SK-N-SH (cell line): ENCODE results near the gene JAG1. TPM values are rescaled to one million over a fixed set of nuclear protein-coding genes. Genes with fewer than 3 reads are reported as not detected.

Experiments
- CTCF ChIA-PET: fragments of 300-600, 350-600 bp; formaldehyde crosslinking; extraction: SDS; loops from one replicate; lab custom pipeline; 2021; lab: Yijun Ruan, JAX
- POLR2A ChIA-PET: fragments of 350-600 bp; sonication (Branson Sonifier 250); formaldehyde crosslinking; extraction: SDS; loops from one replicate; lab custom pipeline; 2020; ENCODE audit warnings: antibody characterized with exemption, inconsistent platforms; lab: Yijun Ruan, JAX
- DNase-seq: peaks from one replicate; pipeline ENCODE4 v3.0.0; 2012
- H2AFZ ChIP-seq: fragments of 200-600 bp; sonication (generic); 2 replicates; pipeline ENCODE4 v1.8.1; 2016; ENCODE audit warnings: antibody characterized with exemption, mild to moderate bottlenecking, low read depth
- H3F3A ChIP-seq: fragments of 200-600 bp; sonication (generic); replicated peaks from 2 replicates; pipeline ENCODE3; 2016; ENCODE audit warnings: antibody characterized with exemption, mild to moderate bottlenecking; ENCODE audit not compliant: insufficient read depth
- H3K27ac ChIP-seq, 2 experiments: fragments of 200-500 bp in 1 of 2; fragments of 200-600 bp in 1 of 2; sonication (Bioruptor generic) in 1 of 2; sonication (generic), shearing (Covaris generic) in 1 of 2; 2 replicates each; pipeline versions ENCODE4 v1.5.1 to v1.6.1; 2014 to 2016; ENCODE audit warnings: low read depth in 2 of 2, inconsistent platforms in 1 of 2, low read length in 1 of 2, mild to moderate bottlenecking in 1 of 2, mixed read lengths in 1 of 2
- H3K27me3 ChIP-seq: fragments of 200-600 bp; sonication (generic), shearing (Covaris generic); 2 replicates; pipeline ENCODE4 v1.6.1; 2016; ENCODE audit warnings: mixed run types; ENCODE audit not compliant: insufficient read depth
- H3K36me3 ChIP-seq, 2 experiments: fragments of 200-500 bp in 1 of 2; fragments of 200-600 bp in 1 of 2; sonication (Bioruptor generic) in 1 of 2; sonication (generic) in 1 of 2; replicated peaks in 1 of 2; 2 replicates each; pipeline versions ENCODE3 to v1.5.1; 2014 to 2016; ENCODE audit warnings: low read length in 1 of 2, mild to moderate bottlenecking in 1 of 2; ENCODE audit not compliant: insufficient read depth in 2 of 2, control insufficient read depth in 1 of 2
- H3K4me1 ChIP-seq, 2 experiments: fragments of 200-500 bp in 1 of 2; fragments of 200-600 bp in 1 of 2; sonication (Bioruptor generic) in 1 of 2; sonication (generic), shearing (Covaris generic) in 1 of 2; 2 replicates each; pipeline versions ENCODE4 v1.5.1 to v1.6.1; 2014 to 2016; ENCODE audit warnings: low read depth in 1 of 2, low read length in 1 of 2, mixed run types in 1 of 2; ENCODE audit not compliant: insufficient read depth in 2 of 2, control insufficient read depth in 1 of 2
- H3K4me2 ChIP-seq: fragments of 200-600 bp; sonication (generic), shearing (Covaris generic); 2 replicates; pipeline ENCODE4 v1.6.1; 2017; ENCODE audit warnings: mixed run types
- H3K4me3 ChIP-seq, 2 experiments: fragments of 200-500 bp in 1 of 2; fragments of 200-600 bp in 1 of 2; sonication (Bioruptor generic) in 1 of 2; sonication (generic), shearing (Covaris generic) in 1 of 2; 2 replicates each; pipeline versions ENCODE4 v1.5.1 to v1.8.1; 2014 to 2016; ENCODE audit warnings: low read depth in 2 of 2, inconsistent platforms in 1 of 2, low read length in 1 of 2, mild to moderate bottlenecking in 1 of 2, mixed read lengths in 1 of 2, moderate library complexity in 1 of 2
- H3K79me2 ChIP-seq: fragments of 200-600 bp; sonication (generic); 2 replicates; pipeline ENCODE4 v1.8.1; 2017; ENCODE audit warnings: mild to moderate bottlenecking; ENCODE audit not compliant: insufficient read depth
- H3K9ac ChIP-seq: fragments of 200-600 bp; sonication (generic); 2 replicates; pipeline ENCODE4 v1.6.1; 2017; ENCODE audit warnings: mixed run types
- H3K9me2 ChIP-seq: fragments of 200-600 bp; sonication (generic); 2 replicates; pipeline ENCODE4 v1.6.1; 2017; ENCODE audit warnings: mixed run types
- H3K9me3 ChIP-seq: fragments of 200-600 bp; sonication (generic); 2 replicates; pipeline ENCODE4 v1.6.1; 2017; ENCODE audit warnings: mixed run types, mild to moderate bottlenecking, moderate library complexity
- H4K20me1 ChIP-seq: fragments of 200-600 bp; sonication (generic); 2 replicates; pipeline ENCODE4 v1.6.1; 2017; ENCODE audit warnings: mild to moderate bottlenecking, mixed run types; ENCODE audit not compliant: insufficient read depth
- CHD2 ChIP-seq: fragments of 150-350 bp; IDR thresholded peaks from 2 replicates; pipeline ENCODE4 v1.6.1; 2018; ENCODE audit warnings: low read length; ENCODE audit not compliant: partially characterized antibody
- EP300 ChIP-seq, 2 experiments: IDR thresholded peaks; 2 replicates each; pipeline versions ENCODE4 v1.4.0 to v1.6.1; 2012; ENCODE audit warnings: borderline replicate concordance in 1 of 2, low read depth in 1 of 2, low read length in 1 of 2
- EZH2phosphoT487 ChIP-seq: fragments of 200-600 bp; sonication (generic); IDR thresholded peaks from 2 replicates; pipeline ENCODE4 v1.6.1; 2017; ENCODE audit warnings: low read depth, mixed run types, mild to moderate bottlenecking, antibody characterized with exemption, moderate library complexity, borderline replicate concordance
- JUND ChIP-seq: IDR thresholded peaks from 2 replicates; pipeline ENCODE4 v1.4.0; 2012
- MEF2A ChIP-seq: IDR thresholded peaks from 2 replicates; pipeline ENCODE4 v1.4.0; 2012; ENCODE audit warnings: low read depth, borderline replicate concordance
- POLR2AphosphoS5 ChIP-seq: IDR thresholded peaks from 2 replicates; pipeline ENCODE4 v1.6.1; 2012; ENCODE audit warnings: low read depth, low read length
- RCOR1 ChIP-seq: fragments of 150-350 bp; IDR thresholded peaks from 2 replicates; pipeline ENCODE4 v1.6.1; 2017; ENCODE audit warnings: antibody characterized with exemption, low read length
- TEAD4 ChIP-seq: IDR thresholded peaks from 2 replicates; pipeline ENCODE4 v1.4.0; 2012; ENCODE audit warnings: mild to moderate bottlenecking, borderline replicate concordance; ENCODE audit not compliant: insufficient read depth
- WGBS: methylation state at CpG from one replicate; pipeline ENCODE4 v1.1.6; 2017; ENCODE audit warnings: low lambda C conversion rate; 5-methylcytosine and 5-hydroxymethylcytosine counted together
- polyA plus RNA-seq, 3 experiments: library from polyadenylated mRNA; depleted of rRNA; stranded (reverse); fragments of >200 nt; gene quantifications; 2 replicates each; pipeline ENCODE4 v1.2.3, GENCODE V29; 2012
- TF ChIP-seq, protein P1 (sequence below): fragments of 150-350 bp; IDR thresholded peaks from 2 replicates; pipeline ENCODE4 v1.6.1; 2016; ENCODE audit warnings: mild to moderate bottlenecking, low read depth, low read length
- TF ChIP-seq, protein P2 (sequence below): IDR thresholded peaks from 2 replicates; pipeline ENCODE4 v1.4.0; 2012; ENCODE audit warnings: low read depth, borderline replicate concordance
- TF ChIP-seq, protein P3 (sequence below): IDR thresholded peaks from 2 replicates; pipeline ENCODE4 v1.4.0; 2012; ENCODE audit warnings: low read depth

JAG1 gene
- polyA plus RNA-seq, 1 of the 3 experiments (the other 2 are of a cell fraction): 6.0 TPM

DNA sequence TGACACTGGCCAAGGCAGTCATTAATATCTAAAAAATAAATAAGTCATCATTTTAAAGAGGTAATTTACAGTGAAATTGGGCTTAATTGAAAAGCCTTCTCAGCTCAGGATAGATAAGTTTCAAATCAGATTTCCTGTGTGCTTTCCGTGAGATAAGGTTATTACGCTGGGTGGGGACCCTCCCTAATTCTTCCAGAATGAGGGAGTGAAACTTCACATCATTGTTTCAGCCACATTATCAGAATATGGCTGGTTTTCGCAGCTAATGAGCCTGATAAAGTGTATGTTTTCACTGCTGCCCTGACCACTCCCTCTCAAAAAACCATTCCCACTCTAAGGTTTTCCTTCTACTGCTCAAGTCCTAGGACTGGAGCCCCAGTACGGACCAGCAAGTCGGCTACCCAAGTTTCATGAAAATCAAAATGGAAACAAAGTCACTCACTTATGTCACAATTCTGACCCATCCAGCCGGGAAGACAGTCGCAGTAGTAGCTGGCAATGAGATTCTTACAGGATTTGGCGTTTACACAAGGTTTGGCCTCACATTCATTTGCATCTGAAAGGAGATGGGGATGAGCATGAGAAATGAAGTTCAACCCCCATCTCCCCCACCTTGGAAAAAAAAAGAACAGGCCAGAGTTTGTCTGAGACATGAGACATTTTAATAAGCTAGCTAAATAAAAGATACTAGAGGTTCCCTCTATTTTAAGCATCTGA is 24.6 kb downstream of the JAG1 start:
- Histone ChIP-seq H3K4me2 (no peak overlapping the region), H3K9me2 (no peaks in the 10 kb centered on the region), H4K20me1 (peaks cover 10% of the 10 kb centered on the region; the same call in 1 of the 2 replicates), H3K79me2 (peaks cover 28% of the 10 kb centered on the region; the same call in 1 of the 2 replicates), H3K9me3 (no peaks in the 10 kb centered on the region), H3K36me3 (peaks cover 28 to 85% of the 10 kb centered on the region in 2 experiments), H3K27me3 (no peaks in the 10 kb centered on the region), H3K27ac (peak overlapping the region in 1 of 2 experiments; percentile 36; a peak in 1 of 4 replicates), H2AFZ (no peak overlapping the region), H3K4me3 (no peak overlapping the region), H3K9ac (no peak overlapping the region), H3K4me1 (peaks cover 34 to 54% of the 10 kb centered on the region in 2 experiments), H3F3A (peaks cover 5% of the 10 kb centered on the region)
- POLR2A ChIA-PET: no interaction called here
- TF ChIP-seq RCOR1: no peak
- TF ChIP-seq, protein P1, sequence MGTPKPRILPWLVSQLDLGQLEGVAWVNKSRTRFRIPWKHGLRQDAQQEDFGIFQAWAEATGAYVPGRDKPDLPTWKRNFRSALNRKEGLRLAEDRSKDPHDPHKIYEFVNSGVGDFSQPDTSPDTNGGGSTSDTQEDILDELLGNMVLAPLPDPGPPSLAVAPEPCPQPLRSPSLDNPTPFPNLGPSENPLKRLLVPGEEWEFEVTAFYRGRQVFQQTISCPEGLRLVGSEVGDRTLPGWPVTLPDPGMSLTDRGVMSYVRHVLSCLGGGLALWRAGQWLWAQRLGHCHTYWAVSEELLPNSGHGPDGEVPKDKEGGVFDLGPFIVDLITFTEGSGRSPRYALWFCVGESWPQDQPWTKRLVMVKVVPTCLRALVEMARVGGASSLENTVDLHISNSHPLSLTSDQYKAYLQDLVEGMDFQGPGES: no peak
- TF ChIP-seq POLR2AphosphoS5: no peak
- no peak for TF ChIP-seq JUND
- TF ChIP-seq, protein P2, sequence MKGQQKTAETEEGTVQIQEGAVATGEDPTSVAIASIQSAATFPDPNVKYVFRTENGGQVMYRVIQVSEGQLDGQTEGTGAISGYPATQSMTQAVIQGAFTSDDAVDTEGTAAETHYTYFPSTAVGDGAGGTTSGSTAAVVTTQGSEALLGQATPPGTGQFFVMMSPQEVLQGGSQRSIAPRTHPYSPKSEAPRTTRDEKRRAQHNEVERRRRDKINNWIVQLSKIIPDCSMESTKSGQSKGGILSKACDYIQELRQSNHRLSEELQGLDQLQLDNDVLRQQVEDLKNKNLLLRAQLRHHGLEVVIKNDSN: no peak
- TF ChIP-seq TEAD4: no peak
- TF ChIP-seq CHD2: no peak
- TF ChIP-seq, protein P3, sequence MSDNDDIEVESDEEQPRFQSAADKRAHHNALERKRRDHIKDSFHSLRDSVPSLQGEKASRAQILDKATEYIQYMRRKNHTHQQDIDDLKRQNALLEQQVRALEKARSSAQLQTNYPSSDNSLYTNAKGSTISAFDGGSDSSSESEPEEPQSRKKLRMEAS: no peak
- TF ChIP-seq EP300 (IDR thresholded peaks at IDR 0.05; ENCODE audit: borderline replicate concordance in 1 of 2, low read depth in 1 of 2, low read length in 1 of 2): no peak
- TF ChIP-seq EZH2phosphoT487: no peak
- WGBS: 96% methylated on average over 8 of the region's 8 CpGs
- no peak for DNase-seq
- CTCF ChIA-PET: interaction anchor here (1.2 to 1.7 kb wide), 2 partner anchors 10 to 222 kb away, joined by 3 to 4 read pairs; no protein-coding TSS in a partner anchor

DNA sequence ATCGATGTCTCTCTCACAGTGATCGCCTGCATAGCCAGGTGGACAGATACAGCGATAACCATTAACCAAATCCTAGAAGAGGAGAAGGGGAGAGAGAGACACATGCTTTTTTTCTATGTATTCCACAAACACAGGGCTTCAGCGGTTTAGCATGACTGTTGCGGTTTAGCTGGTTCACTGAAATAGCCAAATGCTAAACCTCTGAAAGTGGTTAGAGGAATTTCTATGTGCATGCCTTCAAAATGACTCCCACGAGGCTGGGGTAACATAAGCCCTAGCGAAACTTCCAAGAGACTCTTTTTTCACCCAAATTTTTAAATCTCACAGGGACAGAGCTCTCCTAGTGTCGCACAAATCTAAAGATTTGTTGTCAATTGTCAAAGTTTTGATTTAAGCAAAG is 25.1 kb downstream of the JAG1 start:
- Histone ChIP-seq H3K36me3 (peaks cover 28 to 82% of the 10 kb centered on the region in 2 experiments), H4K20me1 (peaks cover 9% of the 10 kb centered on the region; the same call in 1 of the 2 replicates), H3K27me3 (no peaks in the 10 kb centered on the region), H3K27ac (peak overlapping the region in 1 of 2 experiments; percentile 36; a peak in 1 of 4 replicates), H3K9ac (no peak overlapping the region), H3K4me2 (no peak overlapping the region), H3K9me2 (no peaks in the 10 kb centered on the region), H3K9me3 (no peaks in the 10 kb centered on the region), H3K79me2 (peaks cover 28% of the 10 kb centered on the region; the same call in 1 of the 2 replicates), H3F3A (peaks cover 6% of the 10 kb centered on the region), H2AFZ (no peak overlapping the region), H3K4me3 (no peak overlapping the region), H3K4me1 (peaks cover 29 to 55% of the 10 kb centered on the region in 2 experiments; a peak in 3 of 4 replicates)
- ChIA-PET POLR2A (no interaction called here), CTCF (no interaction called here)
- TF ChIP-seq MEF2A: no peak
- 83% methylated on average over 8 of the region's 8 CpGs for WGBS
- no peak for DNase-seq
